OCI-LY7 (cell line): ENCODE data around the gene SPATA13. TPM values are rescaled to one million over a fixed set of nuclear protein-coding genes. Genes with fewer than 3 reads are reported as not detected.

Experiments
- BruUV-seq: library from RNA; stranded (reverse); fragments of 400-500 nt; replicated peaks from 2 replicates; lab custom pipeline; 2021; lab: Mats Ljungman, UMichigan
- CTCF ChIA-PET: fragments of 300-600 bp; sonication (Branson Sonifier 250); formaldehyde crosslinking; loops from one replicate; lab custom pipeline; 2022; ENCODE audit warnings: antibody characterized with exemption; ENCODE audit not compliant: unreplicated experiment; lab: Charles Lee
- POLR2A ChIA-PET: fragments of 300-600 bp; sonication (Branson Sonifier 250); formaldehyde crosslinking; loops from one replicate; lab custom pipeline; 2022; ENCODE audit warnings: antibody characterized with exemption; lab: Charles Lee
- DNase-seq: peaks from one replicate; pipeline ENCODE4 v3.0.0-alpha.2; 2015; ENCODE audit warnings: low spot score
- H2AFZ ChIP-seq: fragments of 200-600 bp; sonication (generic), shearing (Covaris generic); 2 replicates; pipeline ENCODE4 v1.6.1; 2014; ENCODE audit warnings: mild to moderate bottlenecking, antibody characterized with exemption, low read length, moderate library complexity
- H3K27ac ChIP-seq: fragments of 200-600 bp; sonication (generic); 2 replicates; pipeline ENCODE4 v1.5.1; 2014; ENCODE audit warnings: mixed run types, low read depth, mild to moderate bottlenecking, moderate library complexity, low read length, inconsistent platforms; ENCODE audit not compliant: poor library complexity, severe bottlenecking
- H3K36me3 ChIP-seq: fragments of 200-600 bp; sonication (generic); 2 replicates; pipeline ENCODE4 v1.6.1; 2014; ENCODE audit warnings: mild to moderate bottlenecking, antibody characterized with exemption, low read length, moderate library complexity, mixed read lengths; ENCODE audit not compliant: insufficient read depth
- H3K4me1 ChIP-seq: fragments of 200-600 bp; sonication (generic); 2 replicates; pipeline ENCODE4 v1.5.1; 2014; ENCODE audit warnings: mild to moderate bottlenecking, low read length; ENCODE audit not compliant: insufficient read depth, poor library complexity, severe bottlenecking
- H3K4me2 ChIP-seq: fragments of 200-600 bp; sonication (generic); 2 replicates; pipeline ENCODE4 v1.6.1; 2014; ENCODE audit warnings: mild to moderate bottlenecking, low read length
- H3K4me3 ChIP-seq: fragments of 200-600 bp; sonication (generic); 2 replicates; pipeline ENCODE4 v1.5.1; 2014; ENCODE audit warnings: mild to moderate bottlenecking, low read depth, low read length; ENCODE audit not compliant: poor library complexity, severe bottlenecking
- H3K79me2 ChIP-seq: fragments of 200-600 bp; sonication (generic); 2 replicates; pipeline ENCODE4 v1.6.1; 2016; ENCODE audit warnings: low read depth, mild to moderate bottlenecking, low read length, moderate library complexity, mixed read lengths; ENCODE audit not compliant: insufficient read depth
- H3K9me2 ChIP-seq: fragments of 200-600 bp; sonication (generic); 2 replicates; pipeline ENCODE4 v1.6.1; 2016; ENCODE audit warnings: mild to moderate bottlenecking, low read length, mixed read lengths; ENCODE audit not compliant: insufficient read depth
- H3K9me3 ChIP-seq: fragments of 200-600 bp; sonication (generic); 2 replicates; pipeline ENCODE4 v1.6.1; 2014; ENCODE audit warnings: mild to moderate bottlenecking, mixed run types, low read length, mixed read lengths
- H4K20me1 ChIP-seq: fragments of 200-600 bp; sonication (generic); 2 replicates; pipeline ENCODE4 v1.6.1; 2014; ENCODE audit warnings: mild to moderate bottlenecking, antibody characterized with exemption, low read length, moderate library complexity, mixed read lengths; ENCODE audit not compliant: insufficient read depth
- EZH2phosphoT487 ChIP-seq: fragments of 200-600 bp; sonication (generic); IDR thresholded peaks from 2 replicates; pipeline ENCODE4 v1.6.1; 2018; ENCODE audit warnings: low read depth, borderline replicate concordance, mild to moderate bottlenecking, mixed run types, antibody characterized with exemption, low read length, moderate library complexity, mixed read lengths
- intact Hi-C: fragments of 100-400 bp; cut with micrococcal nuclease; formaldehyde crosslinking; loops from one replicate; pipeline ENCODE4 v1.10.0; 2022; ENCODE audit not compliant: unreplicated experiment
- total RNA-seq, 2 experiments: library from RNA; depleted of rRNA in 1 of 2; stranded (reverse); fragments of >200 nt in 1 of 2; shearing (Covaris generic) in 1 of 2; gene quantifications; 2 replicates each; pipeline ENCODE4 v1.2.3, GENCODE V29; 2014 to 2022
- TF ChIP-seq, protein P1 (sequence below): fragments of 200-600 bp; sonication (generic); conservative IDR thresholded peaks from 2 replicates; pipeline ENCODE4 v1.5.1; 2014; ENCODE audit warnings: mild to moderate bottlenecking, antibody characterized with exemption, low read length, moderate library complexity, mixed read lengths

SPATA13 gene
- total RNA-seq, 2 experiments from 2014 or later, result 3.8 to 32.4 TPM

DNA sequence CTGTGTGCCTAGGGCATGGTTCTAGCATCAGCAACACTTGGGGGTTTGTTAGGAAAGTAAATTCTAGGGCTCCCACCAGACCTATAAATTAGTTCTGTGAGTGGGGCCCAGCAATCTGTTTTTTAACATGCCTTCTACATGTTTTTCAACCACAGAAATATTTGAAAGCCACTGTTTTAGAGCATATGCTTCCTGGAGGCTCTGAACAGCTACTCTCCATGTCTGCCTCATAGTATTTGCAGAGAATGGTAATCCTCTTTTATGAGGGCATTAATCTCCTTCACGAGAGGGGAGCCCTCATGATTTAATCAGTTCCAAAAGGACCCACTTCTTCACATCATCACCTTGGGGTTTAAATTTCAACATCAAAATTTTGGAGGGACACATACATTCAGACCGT lies 6.0 kb downstream of the SPATA13 start:
- Histone ChIP-seq H2AFZ (no peak overlapping the region), H3K4me3 (no peak overlapping the region), H3K79me2 (no peaks in the 10 kb centered on the region), H3K9me3 (no peaks in the 10 kb centered on the region), H3K9me2 (no peaks in the 10 kb centered on the region), H3K36me3 (no peaks in the 10 kb centered on the region), H3K4me2 (no peak overlapping the region), H4K20me1 (no peaks in the 10 kb centered on the region), H3K27ac (no peak overlapping the region), H3K4me1 (peaks cover 6% of the 10 kb centered on the region)
- no TSS peak for BruUV-seq
- intact Hi-C loops, result no loop called here
- TF ChIP-seq, protein P1, sequence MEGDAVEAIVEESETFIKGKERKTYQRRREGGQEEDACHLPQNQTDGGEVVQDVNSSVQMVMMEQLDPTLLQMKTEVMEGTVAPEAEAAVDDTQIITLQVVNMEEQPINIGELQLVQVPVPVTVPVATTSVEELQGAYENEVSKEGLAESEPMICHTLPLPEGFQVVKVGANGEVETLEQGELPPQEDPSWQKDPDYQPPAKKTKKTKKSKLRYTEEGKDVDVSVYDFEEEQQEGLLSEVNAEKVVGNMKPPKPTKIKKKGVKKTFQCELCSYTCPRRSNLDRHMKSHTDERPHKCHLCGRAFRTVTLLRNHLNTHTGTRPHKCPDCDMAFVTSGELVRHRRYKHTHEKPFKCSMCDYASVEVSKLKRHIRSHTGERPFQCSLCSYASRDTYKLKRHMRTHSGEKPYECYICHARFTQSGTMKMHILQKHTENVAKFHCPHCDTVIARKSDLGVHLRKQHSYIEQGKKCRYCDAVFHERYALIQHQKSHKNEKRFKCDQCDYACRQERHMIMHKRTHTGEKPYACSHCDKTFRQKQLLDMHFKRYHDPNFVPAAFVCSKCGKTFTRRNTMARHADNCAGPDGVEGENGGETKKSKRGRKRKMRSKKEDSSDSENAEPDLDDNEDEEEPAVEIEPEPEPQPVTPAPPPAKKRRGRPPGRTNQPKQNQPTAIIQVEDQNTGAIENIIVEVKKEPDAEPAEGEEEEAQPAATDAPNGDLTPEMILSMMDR, result no peak
- no peak for TF ChIP-seq EZH2phosphoT487
- ChIA-PET POLR2A (no interaction called here), CTCF (no interaction called here)
- no peak for DNase-seq

DNA sequence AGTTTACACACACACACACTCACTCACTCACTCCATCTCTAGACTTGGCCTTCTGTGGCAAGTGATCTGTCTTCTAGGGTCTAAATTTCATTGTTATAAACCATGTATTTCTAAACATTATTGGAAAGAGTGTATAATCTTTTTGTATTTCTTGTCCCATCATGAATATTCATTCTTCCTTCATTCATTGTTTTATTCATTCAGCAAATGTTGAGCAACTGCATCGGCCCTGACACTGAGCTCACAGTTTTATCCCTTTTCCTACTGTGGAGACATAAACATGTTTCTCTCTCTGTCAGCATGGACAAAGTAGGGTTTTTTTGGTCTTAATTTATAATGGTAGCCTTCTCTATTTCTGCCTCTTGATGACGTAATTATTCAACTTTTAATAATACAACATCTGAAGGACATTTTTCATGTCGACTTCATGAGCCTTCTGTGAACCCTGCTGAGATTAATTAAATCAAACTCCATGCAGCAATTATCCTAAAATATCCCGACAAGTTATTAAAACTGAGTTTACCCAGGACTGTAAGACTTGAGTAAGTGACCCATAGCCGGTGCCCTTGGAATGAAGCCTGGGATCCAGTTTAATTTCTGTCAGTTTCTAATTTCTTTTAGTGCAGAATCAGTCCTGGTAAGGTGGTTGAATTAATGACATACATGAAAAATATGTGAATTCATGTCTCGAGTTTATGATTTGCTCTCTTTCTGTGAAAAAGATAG lies 7.3 kb downstream of the SPATA13 start:
- no peaks in the 10 kb centered on the region for H3K9me3 ChIP-seq
- BruUV-seq, result no TSS peak
- CTCF ChIA-PET, result no interaction called here
- H3K79me2 ChIP-seq, result no peaks in the 10 kb centered on the region
- POLR2A ChIA-PET, result interaction anchor here (2.4 kb wide), 1 partner anchor 11 kb away, joined by 6 read pairs; no protein-coding TSS in a partner anchor
- DNase-seq, result no peak
- H4K20me1 ChIP-seq, result no peaks in the 10 kb centered on the region
- no peak overlapping the region for H2AFZ ChIP-seq
- H3K4me1 ChIP-seq, result no peaks in the 10 kb centered on the region
- H3K9me2 ChIP-seq, result no peaks in the 10 kb centered on the region
- intact Hi-C loops, result no loop called here
- no peak overlapping the region for H3K27ac ChIP-seq
- H3K4me3 ChIP-seq, result no peak overlapping the region
- no peak overlapping the region for H3K4me2 ChIP-seq
- TF ChIP-seq, protein P1, result no peak
- TF ChIP-seq EZH2phosphoT487, result no peak
- no peaks in the 10 kb centered on the region for H3K36me3 ChIP-seq

DNA sequence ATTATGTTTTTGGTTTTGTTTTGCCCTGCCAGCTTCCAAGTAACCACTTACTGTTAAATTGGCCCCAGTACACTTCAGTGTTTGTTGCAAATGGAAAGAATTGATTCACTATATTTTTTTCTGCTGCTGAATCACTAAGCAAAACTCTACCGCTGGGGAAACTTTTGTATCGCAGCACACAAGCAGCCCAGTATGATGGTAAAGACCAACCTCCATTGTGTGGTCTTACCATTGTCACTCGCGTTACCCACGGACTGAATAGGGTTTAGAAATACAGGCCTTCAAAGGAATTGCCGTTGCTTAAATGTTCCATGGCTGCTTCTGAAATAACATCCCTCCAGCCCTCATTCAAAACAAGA lies 7.9 kb downstream of the SPATA13 start:
- POLR2A ChIA-PET, result interaction anchor here (2.4 kb wide), 1 partner anchor 11 kb away, joined by 6 read pairs; no protein-coding TSS in a partner anchor
- Histone ChIP-seq H3K9me3 (no peaks in the 10 kb centered on the region), H4K20me1 (no peaks in the 10 kb centered on the region), H3K4me1 (no peaks in the 10 kb centered on the region), H3K4me2 (no peak overlapping the region), H3K36me3 (no peaks in the 10 kb centered on the region), H3K4me3 (no peak overlapping the region), H3K27ac (no peak overlapping the region), H3K9me2 (no peaks in the 10 kb centered on the region), H3K79me2 (no peaks in the 10 kb centered on the region), H2AFZ (no peak overlapping the region)
- DNase-seq, result no peak
- TF ChIP-seq, protein P1, result no peak
- TF ChIP-seq EZH2phosphoT487, result no peak
- CTCF ChIA-PET, result no interaction called here
- intact Hi-C loops, result no loop called here
- no TSS peak for BruUV-seq
